HCT116 (cell line): ENCODE measurements around the gene GLYR1. TPM values are rescaled to one million over a fixed set of nuclear protein-coding genes. Genes with fewer than 3 reads are reported as not detected.

Source experiments
- ATAC-seq: fragments of 200-7000 bp; cut with Tn5 transposase; 2 replicates; pipeline ENCODE4 v1.9.1; 2020; ENCODE audit warnings: mild to moderate bottlenecking, moderate library complexity
- BruUV-seq: library from RNA; stranded (reverse); fragments of 400-500 nt; replicated peaks from 2 replicates; lab custom pipeline; 2021; lab: Mats Ljungman, UMichigan
- CTCF ChIA-PET: fragments of 300-600 bp; sonication (Branson Sonifier 250); formaldehyde crosslinking; loops from one replicate; lab custom pipeline; 2021; ENCODE audit warnings: antibody characterized with exemption; lab: Charles Lee
- POLR2A ChIA-PET: fragments of 300-600, 350-600 bp; sonication (Branson Sonifier 250); formaldehyde crosslinking; loops from one replicate; lab custom pipeline; 2021; ENCODE audit warnings: antibody characterized with exemption; lab: Charles Lee
- RAD21 ChIA-PET, 2 experiments: fragments of 300-600 bp; sonication (Branson Sonifier 250); formaldehyde crosslinking; loops; one replicate each; lab custom pipeline; 2023; ENCODE audit warnings: low total read pairs in 2 of 2; ENCODE audit not compliant: uncharacterized antibody in 2 of 2, unreplicated experiment in 2 of 2, low non-redundant PET in 1 of 2; lab: Charles Lee
- DNase-seq: peaks from one replicate; pipeline ENCODE4 v3.0.0-alpha.2; 2010; ENCODE audit warnings: low read depth, low spot score
- H2AFZ ChIP-seq: fragments of 200-600 bp; shearing (Covaris generic), sonication (generic); 2 replicates; pipeline ENCODE4 v1.6.1; 2017; ENCODE audit warnings: low read depth, mixed run types, mixed read lengths, antibody characterized with exemption, low read length; ENCODE audit not compliant: poor library complexity, severe bottlenecking
- H3K27ac ChIP-seq: 2 replicates; pipeline ENCODE4 v1.5.1; 2012; ENCODE audit warnings: low read depth, low read length
- H3K27me3 ChIP-seq: fragments of 200-600 bp; sonication (generic); 2 replicates; pipeline ENCODE4 v1.6.1; 2016; ENCODE audit warnings: mixed run types, low read length, mixed read lengths; ENCODE audit not compliant: insufficient read depth
- H3K36me3 ChIP-seq, 2 experiments: fragments of 200-500 bp in 1 of 2; fragments of 200-600 bp in 1 of 2; sonication (Bioruptor generic) in 1 of 2; sonication (generic) in 1 of 2; 2 replicates each; pipeline versions ENCODE4 v1.5.1 to v1.6.1; 2014 to 2016; ENCODE audit warnings: low read length in 2 of 2, inconsistent platforms in 1 of 2, mixed read lengths in 1 of 2, mixed run types in 1 of 2; ENCODE audit not compliant: insufficient read depth in 2 of 2, control insufficient read depth in 1 of 2
- H3K4me1 ChIP-seq, 2 experiments: fragments of 200-600 bp in 1 of 2; sonication (generic) in 1 of 2; 2 replicates each; pipeline versions ENCODE4 v1.5.1 to v1.6.1; 2012 to 2017; ENCODE audit warnings: low read length in 2 of 2, inconsistent platforms in 1 of 2, mild to moderate bottlenecking in 1 of 2, mixed read lengths in 1 of 2, mixed run types in 1 of 2, moderate library complexity in 1 of 2; ENCODE audit not compliant: insufficient read depth in 2 of 2, control insufficient read depth in 1 of 2
- H3K4me2 ChIP-seq: fragments of 200-600 bp; sonication (generic); 2 replicates; pipeline ENCODE4 v1.6.1; 2017; ENCODE audit warnings: mixed run types, low read length, mixed read lengths
- H3K4me3 ChIP-seq, 2 experiments: fragments of 200-600 bp in 1 of 2; sonication (generic) in 1 of 2; replicated peaks in 1 of 2; 2 replicates each; pipeline ENCODE4 v1.5.1; 2011 to 2016; ENCODE audit warnings: low read length in 2 of 2, control low read depth in 1 of 2, low read depth in 1 of 2, mild to moderate bottlenecking in 1 of 2, mixed read lengths in 1 of 2, mixed run types in 1 of 2
- H3K79me2 ChIP-seq: fragments of 200-600 bp; sonication (generic); 2 replicates; pipeline ENCODE4 v1.6.1; 2017; ENCODE audit warnings: mild to moderate bottlenecking, mixed run types, low read length, moderate library complexity, mixed read lengths; ENCODE audit not compliant: insufficient read depth
- H3K9ac ChIP-seq: fragments of 200-600 bp; sonication (generic); 2 replicates; pipeline ENCODE4 v1.6.1; 2016; ENCODE audit warnings: low read length, mixed read lengths
- H3K9me2 ChIP-seq: fragments of 200-600 bp; sonication (generic), shearing (Covaris generic); 2 replicates; pipeline ENCODE4 v1.6.1; 2017; ENCODE audit warnings: mixed run types, mild to moderate bottlenecking, moderate library complexity; ENCODE audit not compliant: insufficient read depth
- H3K9me3 ChIP-seq, 2 experiments: fragments of 200-500 bp in 1 of 2; fragments of 200-600 bp in 1 of 2; sonication (Bioruptor generic) in 1 of 2; sonication (generic) in 1 of 2; 2 replicates each; pipeline ENCODE4 v1.6.1; 2014 to 2017; ENCODE audit warnings: low read length in 2 of 2, mixed read lengths in 2 of 2, inconsistent platforms in 1 of 2, low read depth in 1 of 2, mild to moderate bottlenecking in 1 of 2, mixed run types in 1 of 2, moderate library complexity in 1 of 2; ENCODE audit not compliant: control insufficient read depth in 1 of 2, insufficient read depth in 1 of 2
- H4K20me1 ChIP-seq: fragments of 200-600 bp; sonication (generic), shearing (Covaris generic); 2 replicates; pipeline ENCODE4 v1.6.1; 2017; ENCODE audit warnings: mixed run types, mild to moderate bottlenecking, moderate library complexity; ENCODE audit not compliant: insufficient read depth
- CBX3 ChIP-seq: IDR thresholded peaks from 2 replicates; pipeline ENCODE4 v1.6.1; 2012; ENCODE audit warnings: low read depth
- CEBPB ChIP-seq: IDR thresholded peaks from 2 replicates; pipeline ENCODE4 v1.6.1; 2012; ENCODE audit warnings: low read depth
- EGR1 ChIP-seq: IDR thresholded peaks from 2 replicates; pipeline ENCODE4 v1.6.1; 2012; ENCODE audit warnings: low read depth
- EZH2phosphoT487 ChIP-seq: fragments of 200-600 bp; IDR thresholded peaks from 2 replicates; pipeline ENCODE4 v1.6.1; 2018; ENCODE audit warnings: antibody characterized with exemption, borderline replicate concordance
- JUND ChIP-seq: IDR thresholded peaks from 2 replicates; pipeline ENCODE4 v1.6.1; 2012
- POLR2A ChIP-seq: IDR thresholded peaks from 2 replicates; pipeline ENCODE4 v1.7.0; 2011; ENCODE audit warnings: borderline replicate concordance; ENCODE audit not compliant: insufficient read depth, insufficient read length; ENCODE audit errors: extremely low read depth
- POLR2AphosphoS5 ChIP-seq: IDR thresholded peaks from 2 replicates; pipeline ENCODE4 v1.6.1; 2011; ENCODE audit warnings: mild to moderate bottlenecking, low read depth, low read length, moderate library complexity
- RAD21 ChIP-seq: IDR thresholded peaks from 2 replicates; pipeline ENCODE4 v1.6.1; 2012; ENCODE audit warnings: low read depth, mild to moderate bottlenecking
- SIN3A ChIP-seq: IDR thresholded peaks from 2 replicates; pipeline ENCODE4 v1.6.1; 2012; ENCODE audit warnings: low read depth
- SP1 ChIP-seq: IDR thresholded peaks from 2 replicates; pipeline ENCODE4 v1.6.1; 2012; ENCODE audit warnings: low read depth
- SRF ChIP-seq: IDR thresholded peaks from 2 replicates; pipeline ENCODE4 v1.6.1; 2012; ENCODE audit warnings: low read depth
- TCF7L2 ChIP-seq: IDR thresholded peaks from 2 replicates; pipeline ENCODE4 v1.7.0; 2011; ENCODE audit warnings: borderline replicate concordance, inconsistent platforms; ENCODE audit not compliant: insufficient read depth, insufficient read length; ENCODE audit errors: extremely low read depth
- ZNF274 ChIP-seq: fragments of 200-500 bp; sonication (Bioruptor generic); IDR thresholded peaks from 2 replicates; pipeline ENCODE4 v1.6.1; 2014; ENCODE audit warnings: mild to moderate bottlenecking, low read depth, low read length, inconsistent platforms
- intact Hi-C: fragments of 100-400 bp; cut with micrococcal nuclease; formaldehyde crosslinking; loops from 2 replicates; pipeline ENCODE4 v1.10.0; 2022
- total RNA-seq: library from RNA; stranded (reverse); gene quantifications from one replicate; pipeline ENCODE4 v1.2.1, GENCODE V29; 2021; ENCODE audit not compliant: unreplicated experiment
- TF ChIP-seq, protein P1 (sequence below), 3 experiments: fragments of 200-600 bp in 1 of 3; sonication (generic) in 1 of 3; IDR thresholded peaks in 2 of 3; conservative IDR thresholded peaks in 1 of 3; 2 replicates each; pipeline ENCODE4 v1.5.1; 2012 to 2017; ENCODE audit warnings: low read depth in 2 of 3, low read length in 2 of 3, antibody characterized with exemption in 1 of 3, borderline replicate concordance in 1 of 3, control low read depth in 1 of 3, mild to moderate bottlenecking in 1 of 3, mixed read lengths in 1 of 3, mixed run types in 1 of 3, moderate library complexity in 1 of 3; ENCODE audit not compliant: insufficient read depth in 1 of 3
- TF ChIP-seq, protein P2 (sequence below): IDR thresholded peaks from 2 replicates; pipeline ENCODE4 v1.6.1; 2012

The GLYR1 gene
- total RNA-seq, 1 experiment from 2014 or later: 50.0 TPM

DNA sequence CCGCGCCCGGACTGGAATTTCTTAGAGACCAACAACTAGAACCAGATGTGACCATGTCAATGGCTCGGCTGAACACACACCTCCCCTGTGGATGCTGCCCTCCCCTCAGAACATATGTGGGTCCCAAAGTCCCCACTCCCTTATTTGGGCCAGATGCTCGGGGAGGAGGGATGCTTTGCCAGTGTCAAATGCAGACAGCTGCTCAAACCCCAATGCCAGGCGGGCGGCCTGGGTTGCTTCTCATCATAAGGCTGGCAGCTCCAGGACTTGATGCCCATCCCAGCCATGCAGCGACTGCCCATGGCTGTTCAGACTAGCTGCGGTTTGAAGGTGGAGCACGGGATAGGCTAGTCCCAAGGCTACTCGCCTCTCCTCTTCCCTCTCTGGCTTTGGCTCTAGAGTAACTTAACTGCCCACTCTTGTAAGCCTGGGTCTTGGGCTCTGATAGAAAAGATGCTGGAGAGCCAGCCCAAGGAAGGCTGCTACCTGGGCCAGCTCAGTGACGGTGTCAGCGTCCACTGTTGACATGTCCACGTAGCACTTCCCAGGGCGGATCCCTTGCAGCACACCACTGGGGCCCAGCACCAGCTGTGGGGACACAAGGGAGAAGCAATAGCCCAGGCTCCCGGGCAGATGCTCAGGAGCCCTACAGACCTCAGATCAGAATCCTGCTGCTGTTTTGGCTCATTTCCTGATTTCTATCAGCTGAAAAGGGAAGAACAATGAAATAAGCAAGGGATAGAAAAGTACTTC, 33.7 kb downstream of the GLYR1 start:
- ATAC-seq (no peak), DNase-seq (no peak)
- POLR2A ChIA-PET: no interaction called here
- CTCF ChIA-PET: no interaction called here
- Histone ChIP-seq H3K27ac (no peak overlapping the region), H3K36me3 (peaks cover 28 to 29% of the 10 kb centered on the region in 2 experiments), H3K9ac (no peak overlapping the region), H3K27me3 (no peaks in the 10 kb centered on the region), H3K79me2 (no peaks in the 10 kb centered on the region), H3K9me2 (no peaks in the 10 kb centered on the region), H2AFZ (no peak overlapping the region), H3K4me1 (no peaks in the 10 kb centered on the region), H4K20me1 (no peaks in the 10 kb centered on the region), H3K4me2 (no peak overlapping the region), H3K9me3 (no peaks in the 10 kb centered on the region), H3K4me3 (no peak overlapping the region)
- TF ChIP-seq EGR1 (no peak), CBX3 (no peak), SP1 (no peak), SIN3A (no peak), POLR2A (no peak), ZNF274 (no peak), POLR2AphosphoS5 (no peak), CEBPB (no peak), SRF (no peak), RAD21 (no peak), TCF7L2 (no peak), JUND (no peak), EZH2phosphoT487 (no peak)
- TF ChIP-seq, protein P1, sequence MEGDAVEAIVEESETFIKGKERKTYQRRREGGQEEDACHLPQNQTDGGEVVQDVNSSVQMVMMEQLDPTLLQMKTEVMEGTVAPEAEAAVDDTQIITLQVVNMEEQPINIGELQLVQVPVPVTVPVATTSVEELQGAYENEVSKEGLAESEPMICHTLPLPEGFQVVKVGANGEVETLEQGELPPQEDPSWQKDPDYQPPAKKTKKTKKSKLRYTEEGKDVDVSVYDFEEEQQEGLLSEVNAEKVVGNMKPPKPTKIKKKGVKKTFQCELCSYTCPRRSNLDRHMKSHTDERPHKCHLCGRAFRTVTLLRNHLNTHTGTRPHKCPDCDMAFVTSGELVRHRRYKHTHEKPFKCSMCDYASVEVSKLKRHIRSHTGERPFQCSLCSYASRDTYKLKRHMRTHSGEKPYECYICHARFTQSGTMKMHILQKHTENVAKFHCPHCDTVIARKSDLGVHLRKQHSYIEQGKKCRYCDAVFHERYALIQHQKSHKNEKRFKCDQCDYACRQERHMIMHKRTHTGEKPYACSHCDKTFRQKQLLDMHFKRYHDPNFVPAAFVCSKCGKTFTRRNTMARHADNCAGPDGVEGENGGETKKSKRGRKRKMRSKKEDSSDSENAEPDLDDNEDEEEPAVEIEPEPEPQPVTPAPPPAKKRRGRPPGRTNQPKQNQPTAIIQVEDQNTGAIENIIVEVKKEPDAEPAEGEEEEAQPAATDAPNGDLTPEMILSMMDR (IDR thresholded peaks at IDR 0.05 in 2 of 3, conservative IDR thresholded peaks at IDR 0.05 in 1 of 3; ENCODE audit: borderline replicate concordance in 1 of 3, insufficient read depth in 1 of 3, low read depth in 2 of 3, low read length in 2 of 3): no peak
- TF ChIP-seq, protein P2, sequence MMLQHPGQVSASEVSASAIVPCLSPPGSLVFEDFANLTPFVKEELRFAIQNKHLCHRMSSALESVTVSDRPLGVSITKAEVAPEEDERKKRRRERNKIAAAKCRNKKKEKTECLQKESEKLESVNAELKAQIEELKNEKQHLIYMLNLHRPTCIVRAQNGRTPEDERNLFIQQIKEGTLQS: no peak
- intact Hi-C loops: no loop called here
- no TSS peak for BruUV-seq
- RAD21 ChIA-PET: no interaction called here
